Iris pigment epithelial cell (primary cell): ENCODE results near the gene LRRC36.

Experiments used
- DNase-seq: peaks from one replicate; pipeline ENCODE4 v3.0.0-alpha.2; 2011; ENCODE audit warnings: low read depth

Gene LRRC36, protein sequence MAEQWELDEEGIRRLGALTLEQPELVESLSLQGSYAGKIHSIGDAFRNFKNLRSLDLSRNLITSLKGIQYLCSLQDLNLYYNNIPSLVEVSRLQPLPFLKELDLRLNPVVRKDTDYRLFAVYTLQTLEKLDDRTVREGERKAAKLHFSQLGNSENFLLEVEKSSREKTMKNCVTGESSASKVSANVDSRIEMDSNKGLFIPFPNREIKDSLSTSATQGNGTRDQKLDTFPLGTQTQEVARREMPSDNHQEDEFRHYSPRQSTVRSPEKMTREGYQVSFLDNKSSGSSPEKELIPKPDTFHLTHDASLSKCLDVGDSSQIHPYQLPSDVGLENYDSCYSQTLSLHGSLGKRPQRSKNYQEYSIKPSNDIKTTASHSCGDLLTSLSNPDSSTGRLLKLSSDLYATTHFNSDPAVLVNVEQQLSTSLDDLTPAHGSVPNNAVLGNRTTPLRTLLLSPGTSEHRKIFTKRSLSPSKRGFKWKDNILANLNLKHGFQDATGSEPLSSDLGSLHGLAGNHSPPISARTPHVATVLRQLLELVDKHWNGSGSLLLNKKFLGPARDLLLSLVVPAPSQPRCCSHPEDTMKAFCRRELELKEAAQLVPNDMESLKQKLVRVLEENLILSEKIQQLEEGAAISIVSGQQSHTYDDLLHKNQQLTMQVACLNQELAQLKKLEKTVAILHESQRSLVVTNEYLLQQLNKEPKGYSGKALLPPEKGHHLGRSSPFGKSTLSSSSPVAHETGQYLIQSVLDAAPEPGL

DNA sequence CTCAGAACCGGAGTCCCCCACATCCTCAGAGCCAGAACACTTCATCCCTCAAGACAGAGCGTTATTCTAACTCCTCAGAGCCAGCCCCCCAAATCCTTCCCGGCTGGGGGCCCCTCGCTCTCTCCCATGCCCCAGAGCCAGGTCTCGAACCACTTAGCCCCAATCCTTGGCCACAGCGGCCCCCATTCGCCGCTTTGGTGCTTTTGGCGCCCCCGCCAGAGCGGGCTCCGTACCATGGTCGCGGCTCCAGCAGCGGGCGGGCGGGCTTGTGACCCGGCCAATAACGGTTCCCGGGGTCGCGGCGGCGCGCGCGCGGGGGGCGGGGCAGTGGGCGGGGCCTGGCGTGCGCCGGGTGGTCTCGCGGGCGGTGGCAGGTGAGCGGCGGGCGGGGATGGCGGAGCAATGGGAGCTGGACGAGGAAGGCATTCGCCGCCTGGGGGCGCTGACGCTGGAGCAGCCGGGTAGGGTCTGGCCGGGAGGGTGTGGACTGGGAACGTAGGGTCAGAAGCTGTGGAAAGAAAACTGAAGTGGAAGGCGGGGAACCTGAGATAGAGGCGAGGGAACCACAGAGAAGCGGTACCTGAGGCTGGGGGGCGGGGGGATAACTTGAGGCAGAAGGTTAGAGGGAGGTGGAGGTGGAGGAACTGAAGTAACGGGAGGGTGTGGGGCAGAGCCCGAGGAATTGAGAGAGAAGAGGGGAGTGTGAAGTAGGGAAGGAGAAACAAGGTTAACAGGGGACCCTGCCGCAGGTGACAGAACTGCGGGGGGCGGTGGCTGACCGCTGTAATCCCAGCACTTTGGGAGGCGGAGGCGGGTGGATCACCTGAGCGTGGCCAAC is at the start of gene LRRC36, which contains the start of gene KCTD19:
LRRC36 (plus strand) TSS at position 344 of the 838 bp plus-strand sequence; CDS start at position 392, 48 bp downstream.
KCTD19 (minus strand) TSS at position 270 of the 838 bp plus-strand sequence; CDS start at position 236, 34 bp downstream.
- peak; percentile 23 for DNase-seq

DNA sequence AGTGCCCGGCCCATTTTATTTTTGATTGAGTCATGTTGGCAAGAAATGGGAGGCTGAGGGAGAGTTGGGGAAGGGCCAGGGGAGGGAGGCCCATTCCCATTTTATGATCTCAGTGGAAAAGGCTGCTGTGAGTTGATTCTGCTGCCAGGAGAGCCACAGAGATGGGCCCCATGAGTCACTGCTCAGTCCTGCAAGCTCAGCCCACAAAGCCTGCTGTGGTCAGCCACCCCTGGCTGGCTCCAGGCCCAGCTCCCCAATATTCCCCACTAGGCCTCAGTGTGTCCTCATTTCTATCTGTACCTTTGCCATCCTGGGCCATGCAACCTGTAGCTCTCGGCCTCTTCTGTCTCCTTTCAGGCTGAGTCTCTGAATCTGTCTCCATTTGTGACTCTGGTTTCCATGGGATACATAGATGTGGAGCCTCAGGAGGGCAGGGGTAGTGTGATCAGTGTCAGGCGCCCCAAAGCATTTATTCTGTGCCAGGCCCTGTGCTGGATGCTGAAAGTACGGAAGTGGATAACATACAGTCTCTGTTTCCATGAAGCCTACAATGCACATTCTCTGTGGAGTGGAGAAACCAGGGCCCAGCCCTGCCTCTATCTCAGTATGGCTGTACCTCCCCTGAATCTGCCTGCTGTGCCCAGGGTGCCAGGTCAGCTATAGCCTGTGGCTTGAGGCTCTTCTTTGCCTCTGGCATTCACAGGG is 49.2 kb upstream of the LRRC36 start:
- DNase-seq = peak; percentile 99

DNA sequence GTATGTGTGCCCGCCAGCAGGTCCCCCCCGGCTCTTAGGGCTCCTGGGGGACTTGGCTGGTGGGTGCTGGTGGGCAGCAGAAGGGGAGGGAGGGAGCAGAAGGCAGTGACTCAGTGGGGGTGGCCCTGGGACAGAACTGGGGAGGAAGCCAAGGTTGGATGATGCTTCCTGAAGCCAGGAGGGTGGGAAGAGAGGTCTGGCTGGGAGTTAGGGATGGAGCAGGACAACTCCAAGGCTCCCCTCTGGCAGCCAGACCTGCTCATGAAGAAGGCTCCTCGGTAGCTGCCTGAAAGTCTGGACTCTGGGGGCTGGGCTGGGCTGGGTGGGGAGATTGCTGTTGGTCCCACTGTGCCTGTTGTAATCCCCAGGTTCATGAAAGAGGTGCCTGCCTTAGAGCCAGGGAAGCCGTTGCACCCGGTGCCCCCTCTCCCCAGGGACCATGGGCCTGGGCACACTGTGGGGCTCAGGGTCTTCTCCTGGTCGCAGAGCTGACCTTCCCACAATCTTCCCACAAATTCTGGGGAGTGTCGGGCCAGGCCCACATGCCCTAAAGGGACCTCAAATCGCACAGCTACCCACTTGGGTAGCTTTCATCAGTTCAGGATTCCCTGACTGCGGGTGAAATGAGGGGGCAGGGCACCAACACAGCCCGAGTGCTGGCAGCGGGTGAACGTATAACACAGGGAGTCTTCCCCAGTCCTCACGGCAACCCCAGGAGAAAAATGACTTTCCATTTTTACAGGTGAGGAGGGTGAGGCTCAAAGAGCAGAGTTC is 48.4 kb upstream of the LRRC36 start:
- peak; percentile 52 for DNase-seq

DNA sequence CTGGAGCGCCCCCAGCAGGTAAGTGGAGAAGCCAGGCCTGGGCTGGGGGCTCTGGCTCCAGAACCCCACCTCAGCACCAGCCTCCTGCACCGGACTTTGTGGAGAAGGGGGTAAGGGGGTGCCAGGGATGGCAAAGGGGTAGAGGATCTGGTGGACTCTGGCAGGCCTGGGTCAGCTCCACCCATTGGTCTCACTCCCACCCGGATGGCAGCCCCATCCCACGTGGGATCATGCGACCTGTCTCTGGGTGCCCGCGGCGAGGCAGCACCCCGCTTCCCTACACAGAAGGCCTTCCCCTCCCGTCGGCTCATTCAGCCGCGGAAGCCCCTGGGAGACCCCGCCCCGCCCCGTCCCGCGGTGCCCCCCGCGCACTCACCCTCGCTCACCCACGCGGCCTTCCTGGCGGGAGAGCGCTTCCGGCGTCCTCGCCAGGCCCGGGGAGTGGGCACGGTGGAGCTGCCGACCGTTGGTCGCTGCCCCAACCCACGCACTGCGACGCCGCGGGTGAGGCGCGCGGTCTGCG is 47.8 kb upstream of the LRRC36 start:
- no peak for DNase-seq

DNA sequence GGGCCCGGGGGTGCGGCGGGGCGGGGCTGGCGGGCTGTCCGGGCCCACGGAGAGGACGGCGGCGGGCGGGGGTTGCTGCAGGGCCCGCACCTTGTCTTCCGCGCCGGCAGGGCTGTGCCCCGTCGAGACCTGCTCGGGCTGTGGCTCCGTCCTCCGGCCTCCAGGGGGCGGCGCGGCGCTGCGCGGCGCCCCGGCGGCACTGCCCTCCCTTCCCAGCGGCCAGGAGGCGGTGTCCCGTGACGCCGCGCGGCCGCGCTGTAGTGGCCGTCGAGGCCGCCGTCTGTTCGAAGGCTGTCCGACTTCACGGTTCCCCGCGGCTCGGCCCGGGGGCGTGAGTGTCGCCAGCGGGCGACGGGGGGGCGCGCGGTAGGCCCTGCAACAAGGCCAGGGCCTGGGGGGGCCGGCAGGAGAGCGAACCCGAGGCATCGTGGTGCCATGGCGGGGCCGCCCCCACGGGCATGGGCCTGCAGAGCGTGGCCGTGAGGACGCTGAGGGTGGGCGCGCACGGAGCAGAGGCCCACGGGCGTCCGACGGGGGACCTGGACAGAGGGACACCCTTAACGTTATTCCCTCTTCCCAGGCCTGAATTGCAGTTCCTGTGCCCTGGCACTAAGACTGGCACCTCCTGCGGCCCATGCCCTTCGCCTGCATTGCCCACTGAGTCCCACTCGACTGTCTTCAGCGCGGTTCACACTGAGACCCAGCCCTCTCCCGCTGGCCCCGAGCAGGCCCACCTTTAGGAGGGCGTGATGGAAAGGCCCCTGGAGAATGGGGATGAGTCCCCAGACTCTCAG is 47.1 kb upstream of the LRRC36 start, which contains the start of gene PLEKHG4:
PLEKHG4 (plus strand) TSS at position 237 of the 794 bp plus-strand sequence; CDS start at position 750, 513 bp downstream.
- DNase-seq = peak; percentile 62

DNA sequence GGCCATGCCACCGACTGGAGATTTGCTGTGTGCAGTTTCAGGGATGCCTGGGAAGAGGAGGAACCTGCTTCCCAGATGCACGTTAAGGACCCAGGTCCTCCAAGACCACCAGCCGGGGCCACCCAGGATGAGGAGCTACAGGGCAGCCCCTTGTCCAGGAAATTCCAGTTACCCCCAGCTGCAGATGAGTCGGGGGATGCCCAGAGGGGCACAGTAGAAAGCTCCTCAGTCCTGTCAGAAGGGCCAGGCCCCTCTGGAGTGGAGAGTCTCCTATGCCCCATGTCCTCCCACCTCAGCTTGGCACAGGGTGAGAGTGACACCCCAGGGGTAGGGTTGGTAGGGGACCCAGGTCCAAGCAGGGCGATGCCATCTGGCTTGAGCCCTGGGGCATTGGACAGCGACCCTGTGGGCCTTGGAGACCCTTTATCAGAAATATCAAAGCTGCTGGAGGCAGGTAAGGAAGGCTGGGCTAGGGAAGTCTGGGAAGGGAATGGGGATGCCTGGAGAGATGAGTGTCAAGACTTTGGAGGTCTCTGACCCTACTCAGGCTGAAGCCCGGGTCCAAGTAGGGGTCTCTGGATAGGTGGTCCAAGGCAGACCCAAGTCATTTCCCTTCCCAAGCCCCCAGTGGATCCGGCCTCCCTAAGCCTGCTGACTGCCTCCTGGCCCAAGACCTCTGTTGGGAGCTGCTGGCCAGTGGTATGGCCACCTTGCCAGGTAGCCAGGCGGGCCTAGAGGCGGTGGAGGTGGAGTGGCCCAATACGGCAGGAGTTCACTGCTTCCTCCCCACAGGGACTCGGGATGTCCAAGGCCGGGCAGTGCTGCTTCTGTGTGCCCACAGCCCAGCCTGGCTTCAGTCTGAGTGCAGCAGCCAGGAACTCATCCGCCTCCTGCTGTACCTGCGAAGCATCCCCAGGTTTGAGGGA is 46.3 kb upstream of the LRRC36 start:
- no peak for DNase-seq

DNA sequence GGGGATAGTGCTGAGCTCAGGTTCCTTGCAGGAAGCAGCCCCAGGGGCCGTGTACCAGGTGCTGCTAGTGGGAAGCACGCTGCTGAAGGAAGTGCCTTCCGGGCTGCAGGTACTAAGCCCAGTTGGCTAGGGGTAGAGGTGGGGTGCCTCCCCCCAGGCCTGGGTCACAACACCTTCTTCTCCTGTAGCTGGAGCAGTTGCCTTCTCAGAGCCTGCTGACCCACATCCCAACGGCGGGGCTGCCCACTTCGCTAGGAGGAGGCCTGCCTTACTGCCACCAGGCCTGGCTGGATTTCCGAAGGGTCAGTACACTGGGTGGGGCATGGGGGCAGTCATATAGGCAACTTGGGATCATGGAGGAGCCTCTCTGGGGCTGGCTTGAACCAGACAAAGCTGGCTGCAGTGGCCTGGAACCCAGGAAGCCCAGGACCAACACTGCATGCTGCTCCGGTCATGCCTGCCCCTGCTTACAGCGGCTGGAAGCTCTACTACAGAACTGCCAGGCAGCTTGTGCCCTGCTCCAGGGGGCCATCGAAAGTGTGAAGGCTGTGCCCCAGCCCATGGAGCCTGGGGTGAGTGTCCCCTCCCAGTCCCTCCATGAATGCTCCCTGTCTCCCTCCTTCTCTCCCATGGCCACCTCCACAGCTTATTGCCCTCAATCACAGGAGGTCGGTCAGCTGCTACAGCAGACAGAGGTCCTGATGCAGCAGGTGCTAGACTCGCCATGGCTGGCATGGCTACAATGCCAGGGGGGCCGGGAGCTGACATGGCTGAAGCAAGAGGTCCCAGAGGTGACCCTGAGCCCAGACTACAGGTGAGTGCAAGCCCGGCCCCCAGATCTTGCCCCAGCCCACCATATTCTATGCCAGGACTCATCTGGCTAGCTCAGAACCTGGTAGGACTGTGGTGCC is 44.8 kb upstream of the LRRC36 start:
- no peak for DNase-seq

DNA sequence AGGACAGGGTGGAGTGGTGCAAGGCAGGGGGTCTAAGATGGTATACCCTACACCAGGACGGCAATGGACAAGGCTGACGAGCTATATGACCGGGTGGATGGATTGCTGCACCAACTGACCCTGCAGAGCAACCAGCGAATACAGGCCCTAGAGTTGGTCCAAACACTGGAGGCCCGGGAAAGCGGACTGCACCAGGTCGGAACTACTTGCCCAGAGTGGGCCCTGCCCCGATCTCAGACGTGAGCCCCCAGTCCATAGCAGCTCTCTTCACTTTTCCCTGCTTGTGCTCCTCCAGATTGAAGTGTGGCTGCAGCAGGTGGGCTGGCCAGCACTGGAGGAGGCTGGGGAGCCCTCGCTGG is 44.2 kb upstream of the LRRC36 start:
- DNase-seq = no peak

DNA sequence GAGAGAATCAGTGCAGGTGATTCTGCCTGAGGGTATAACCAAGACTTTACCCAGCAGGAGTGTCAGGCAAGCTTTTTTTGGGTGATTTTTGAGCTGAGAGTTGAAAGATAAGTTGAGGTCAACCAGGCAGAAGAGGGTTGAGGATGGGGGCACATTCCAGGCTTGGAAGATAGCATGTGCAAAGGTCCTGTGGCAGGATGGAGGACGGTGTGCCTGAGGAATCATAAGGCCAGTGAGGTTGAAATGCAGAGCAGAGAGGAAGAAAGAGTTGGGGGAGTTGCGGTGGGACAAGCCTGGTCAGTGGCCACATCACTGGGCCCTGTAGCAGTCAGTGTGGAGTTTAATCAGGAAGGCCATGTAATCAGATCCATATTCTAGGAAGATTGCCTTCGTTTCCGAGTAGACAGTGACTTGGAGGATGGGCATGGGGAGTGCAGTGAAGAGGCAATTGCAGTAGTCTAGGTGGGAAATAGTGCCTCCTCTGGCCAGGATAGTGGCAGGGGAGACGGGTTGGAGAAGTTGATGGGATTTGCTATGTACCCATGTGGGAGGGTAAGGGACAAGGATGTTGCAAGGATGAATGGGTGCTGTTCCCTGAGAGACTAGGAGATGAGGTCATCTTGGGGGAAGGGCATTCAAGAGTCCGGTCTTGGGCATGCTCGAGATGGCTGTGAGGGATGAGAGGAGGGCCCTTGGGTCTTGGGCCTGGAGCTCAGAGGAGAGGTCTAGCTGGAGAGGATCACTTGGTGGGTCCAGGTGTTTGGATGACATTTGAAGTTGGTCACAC is 43.4 kb upstream of the LRRC36 start:
- peak; percentile 64 for DNase-seq

DNA sequence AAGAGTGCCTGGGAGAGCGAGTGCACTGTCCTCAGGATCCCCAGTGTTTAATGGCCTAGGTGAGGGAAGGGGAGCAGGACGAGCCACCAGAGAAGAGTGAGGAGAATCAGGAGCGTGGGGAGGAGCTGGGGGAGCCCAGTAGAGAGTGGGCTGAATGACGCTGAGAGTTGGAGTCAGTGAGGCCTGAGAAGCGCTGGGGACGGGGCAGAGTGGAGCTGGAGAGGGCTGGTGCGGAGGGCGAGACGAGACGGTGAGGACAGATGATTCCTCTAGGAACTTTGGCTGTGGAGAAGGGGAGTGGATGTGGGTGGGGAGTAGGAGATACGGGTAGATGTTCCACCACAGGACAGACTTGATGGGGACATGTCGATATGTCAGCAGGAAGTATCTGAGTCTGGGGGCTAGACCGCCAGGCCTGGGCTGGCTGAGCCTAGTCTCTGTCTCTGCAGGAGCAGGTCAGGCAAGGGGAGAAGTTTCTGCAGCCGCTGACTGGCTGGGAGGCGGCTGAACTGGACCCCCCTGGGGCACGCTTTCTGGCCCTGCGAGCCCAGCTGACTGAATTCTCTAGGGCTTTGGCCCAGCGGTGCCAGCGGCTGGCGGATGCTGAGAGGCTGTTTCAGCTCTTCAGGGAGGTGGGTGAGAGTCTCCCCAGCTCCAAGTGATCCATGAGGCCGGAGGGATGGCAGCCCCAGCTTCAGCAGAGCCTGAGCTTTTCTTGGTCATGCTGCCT is 42.6 kb upstream of the LRRC36 start:
- DNase-seq = no peak

DNA sequence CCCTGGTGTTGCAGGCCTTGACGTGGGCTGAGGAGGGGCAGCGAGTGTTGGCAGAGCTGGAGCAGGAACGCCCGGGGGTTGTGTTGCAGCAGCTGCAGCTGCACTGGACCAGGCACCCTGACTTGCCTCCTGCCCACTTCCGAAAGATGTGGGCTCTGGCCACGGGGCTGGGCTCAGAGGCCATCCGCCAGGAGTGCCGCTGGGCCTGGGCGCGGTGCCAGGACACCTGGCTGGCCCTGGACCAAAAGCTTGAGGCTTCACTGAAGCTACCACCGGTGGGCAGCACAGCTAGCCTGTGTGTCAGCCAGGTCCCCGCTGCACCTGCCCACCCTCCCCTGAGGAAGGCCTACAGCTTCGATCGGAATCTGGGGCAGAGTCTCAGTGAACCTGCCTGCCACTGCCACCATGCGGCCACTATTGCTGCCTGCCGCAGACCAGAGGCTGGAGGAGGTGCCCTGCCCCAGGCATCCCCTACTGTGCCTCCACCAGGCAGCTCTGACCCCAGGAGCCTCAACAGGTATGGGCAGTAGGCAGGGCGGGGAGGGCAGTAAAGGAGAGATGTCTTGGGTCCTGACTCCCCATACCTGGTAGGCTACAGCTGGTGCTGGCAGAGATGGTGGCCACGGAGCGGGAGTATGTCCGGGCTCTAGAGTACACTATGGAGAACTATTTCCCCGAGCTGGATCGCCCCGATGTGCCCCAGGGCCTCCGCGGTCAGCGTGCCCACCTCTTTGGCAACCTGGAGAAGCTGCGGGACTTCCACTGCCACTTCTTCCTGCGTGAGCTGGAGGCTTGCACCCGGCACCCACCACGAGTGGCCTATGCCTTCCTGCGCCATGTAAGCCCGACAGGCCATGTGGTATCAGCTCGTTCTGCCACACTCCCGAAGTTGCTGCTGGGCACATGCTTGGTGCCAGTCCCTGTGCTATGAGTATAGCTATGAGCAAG is 41.6 kb upstream of the LRRC36 start:
- peak; percentile 28 for DNase-seq

DNA sequence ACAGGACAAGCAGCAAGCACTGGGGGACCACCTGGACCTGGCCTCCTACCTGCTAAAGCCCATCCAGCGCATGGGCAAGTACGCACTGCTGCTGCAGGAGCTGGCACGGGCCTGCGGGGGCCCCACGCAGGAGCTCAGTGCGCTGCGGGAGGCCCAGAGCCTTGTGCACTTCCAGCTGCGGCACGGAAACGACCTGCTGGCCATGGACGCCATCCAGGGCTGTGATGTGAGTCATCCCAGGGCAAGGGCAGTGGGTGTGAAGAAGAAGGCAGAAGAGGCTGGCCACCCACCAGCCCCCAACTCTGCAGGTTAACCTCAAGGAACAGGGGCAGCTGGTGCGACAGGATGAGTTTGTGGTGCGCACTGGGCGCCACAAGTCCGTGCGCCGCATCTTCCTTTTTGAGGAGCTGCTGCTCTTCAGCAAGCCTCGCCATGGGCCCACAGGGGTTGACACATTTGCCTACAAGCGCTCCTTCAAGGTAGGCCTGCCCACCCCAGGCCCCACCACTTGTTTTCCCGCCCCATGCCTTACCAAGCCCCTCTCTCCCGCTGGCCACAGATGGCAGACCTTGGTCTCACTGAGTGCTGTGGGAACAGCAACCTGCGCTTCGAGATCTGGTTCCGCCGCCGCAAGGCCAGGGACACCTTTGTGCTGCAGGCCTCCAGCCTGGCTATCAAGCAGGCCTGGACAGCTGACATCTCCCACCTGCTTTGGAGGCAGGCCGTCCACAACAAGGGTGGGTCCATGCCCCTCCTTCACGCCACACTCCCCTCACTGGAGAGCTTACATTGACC is 40.0 kb upstream of the LRRC36 start:
- no peak for DNase-seq

DNA sequence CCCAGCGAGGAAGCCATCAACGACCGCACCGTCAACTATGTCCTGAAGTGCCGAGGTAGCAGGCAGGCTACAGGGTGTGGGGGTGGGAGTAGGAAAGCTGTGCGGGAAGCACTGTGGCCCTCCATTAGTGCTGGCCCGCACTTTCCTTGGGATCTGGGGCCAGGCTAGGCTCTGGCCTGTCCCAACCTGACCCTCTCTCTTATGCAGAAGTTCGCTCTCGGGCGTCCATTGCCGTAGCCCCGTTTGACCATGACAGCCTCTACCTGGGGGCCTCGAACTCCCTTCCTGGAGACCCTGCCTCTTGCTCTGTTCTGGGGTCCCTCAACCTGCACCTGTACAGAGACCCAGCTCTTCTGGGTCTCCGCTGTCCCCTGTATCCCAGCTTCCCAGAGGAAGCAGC is 38.7 kb upstream of the LRRC36 start:
- DNase-seq = no peak

DNA sequence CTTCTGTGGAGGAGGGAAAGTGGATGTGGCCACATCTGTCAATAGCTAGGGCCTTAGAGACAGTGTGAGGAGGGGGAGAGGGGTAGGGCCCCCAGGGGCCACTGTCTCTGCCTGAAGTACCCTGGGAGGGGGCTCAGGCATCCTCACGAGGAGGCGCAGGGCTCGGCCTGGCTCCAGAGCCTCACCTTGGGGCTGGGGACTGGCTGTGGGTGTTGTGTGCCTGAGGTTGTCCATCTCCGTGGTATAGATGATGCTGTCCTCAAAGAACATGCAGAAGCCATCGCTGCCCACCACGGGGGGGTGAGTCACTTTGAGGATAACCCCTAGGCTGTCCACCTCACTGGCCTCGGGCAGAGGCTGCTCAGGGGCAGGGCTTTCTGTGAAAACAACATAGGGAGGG is 35.2 kb upstream of the LRRC36 start:
- DNase-seq = no peak
